HUES6 (cell line): ENCODE results near the gene HCN2.
"Not testable (repeated sequence)": the region's sequence is repeated elsewhere in the genome, so short reads cannot be mapped to it uniquely, and the experiment has no call there.

Experiments used
- H3K27ac ChIP-seq: 2 replicates; pipeline ENCODE4 v1.7.0; 2013; ENCODE audit warnings: low read depth, mild to moderate bottlenecking, low read length, inconsistent platforms
- H3K27me3 ChIP-seq: 2 replicates; pipeline ENCODE4 v1.6.1; 2013; ENCODE audit warnings: low read length; ENCODE audit not compliant: control insufficient read depth, insufficient read depth
- H3K36me3 ChIP-seq: 2 replicates; pipeline ENCODE4 v1.6.1; 2013; ENCODE audit warnings: low read length; ENCODE audit not compliant: control insufficient read depth, insufficient read depth
- H3K4me1 ChIP-seq: 2 replicates; pipeline ENCODE4 v1.6.1; 2013; ENCODE audit warnings: low read length; ENCODE audit not compliant: control insufficient read depth, insufficient read depth
- H3K4me3 ChIP-seq: 2 replicates; pipeline ENCODE4 v1.5.1; 2013; ENCODE audit warnings: low read depth, low read length
- H3K9ac ChIP-seq: one replicate; pipeline ENCODE4 v1.6.1; 2013; ENCODE audit warnings: mild to moderate bottlenecking, low read length
- H3K9me3 ChIP-seq: 2 replicates; pipeline ENCODE4 v1.6.1; 2013; ENCODE audit warnings: low read depth, low read length; ENCODE audit not compliant: control insufficient read depth, insufficient read depth

The HCN2 gene

DNA sequence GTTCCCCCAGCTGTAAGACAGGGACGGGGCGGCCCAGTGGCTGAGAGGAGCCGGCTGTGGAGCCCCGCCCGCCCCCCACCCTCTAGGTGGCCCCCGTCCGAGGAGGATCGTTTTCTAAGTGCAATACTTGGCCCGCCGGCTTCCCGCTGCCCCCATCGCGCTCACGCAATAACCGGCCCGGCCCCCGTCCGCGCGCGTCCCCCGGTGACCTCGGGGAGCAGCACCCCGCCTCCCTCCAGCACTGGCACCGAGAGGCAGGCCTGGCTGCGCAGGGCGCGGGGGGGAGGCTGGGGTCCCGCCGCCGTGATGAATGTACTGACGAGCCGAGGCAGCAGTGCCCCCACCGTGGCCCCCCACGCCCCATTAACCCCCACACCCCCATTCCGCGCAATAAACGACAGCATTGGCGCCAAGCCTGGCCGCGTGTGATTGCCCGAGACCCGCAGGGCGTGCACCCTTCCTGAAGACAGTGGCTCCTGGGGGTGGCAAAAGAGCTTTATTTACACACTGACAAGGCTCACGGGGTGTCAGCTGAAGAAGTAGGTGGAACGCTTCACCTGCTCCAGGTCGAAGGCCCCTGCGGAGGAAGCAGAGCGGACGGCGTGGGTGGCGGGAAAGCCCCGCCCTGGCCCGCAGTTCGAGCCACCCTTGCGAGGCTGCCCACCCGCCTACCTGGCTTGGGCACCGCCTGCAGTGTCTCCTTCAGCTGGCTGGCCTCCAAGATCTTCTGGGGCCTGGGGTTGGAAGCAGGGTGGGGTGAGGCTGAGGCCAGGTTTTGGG lies 27.3 kb downstream of the HCN2 start:
- no peak overlapping the region for H3K27ac ChIP-seq
- no peak overlapping the region for H3K4me3 ChIP-seq
- peaks cover 55% of the 10 kb centered on the region for H3K36me3 ChIP-seq
- H3K9ac ChIP-seq = no peak overlapping the region
- H3K27me3 ChIP-seq = no peaks in the 10 kb centered on the region
- H3K4me1 ChIP-seq = no peaks in the 10 kb centered on the region
- H3K9me3 ChIP-seq = no peaks in the 10 kb centered on the region

- Histone ChIP-seq H3K4me1 (no peaks in the 10 kb centered on the region), H3K27me3 (no peaks in the 10 kb centered on the region), H3K36me3 (peaks cover 63% of the 10 kb centered on the region), H3K9me3 (no peaks in the 10 kb centered on the region), H3K9ac (no peak overlapping the region), H3K4me3 (no peak overlapping the region), H3K27ac (no peak overlapping the region)
Observed at GRCh38 chr19:617551-618246, 28.0 kb downstream of the HCN2 start.

- Histone ChIP-seq H3K36me3 (peaks cover 68% of the 10 kb centered on the region), H3K27ac (no peak overlapping the region), H3K27me3 (no peaks in the 10 kb centered on the region), H3K4me1 (no peaks in the 10 kb centered on the region), H3K9ac (no peak overlapping the region), H3K9me3 (no peaks in the 10 kb centered on the region), H3K4me3 (no peak overlapping the region)
Observed at GRCh38 chr19:618247-618619, 28.6 kb downstream of the HCN2 start.

GRCh38 chr19:618674-619285 lies 29.1 kb downstream of the HCN2 start:
- no peak overlapping the region for H3K9ac ChIP-seq
- peaks cover 74% of the 10 kb centered on the region for H3K36me3 ChIP-seq
- no peak overlapping the region for H3K4me3 ChIP-seq
- H3K27me3 ChIP-seq = no peaks in the 10 kb centered on the region
- no peak overlapping the region for H3K27ac ChIP-seq
- H3K4me1 ChIP-seq = no peaks in the 10 kb centered on the region
- H3K9me3 ChIP-seq = no peaks in the 10 kb centered on the region

- Histone ChIP-seq H3K9ac (no peak overlapping the region), H3K27me3 (no peaks in the 10 kb centered on the region), H3K9me3 (no peaks in the 10 kb centered on the region), H3K4me3 (no peak overlapping the region), H3K27ac (no peak overlapping the region), H3K4me1 (no peaks in the 10 kb centered on the region), H3K36me3 (peaks cover 73% of the 10 kb centered on the region)
Observed at GRCh38 chr19:619286-620002, 29.8 kb downstream of the HCN2 start.

- Histone ChIP-seq H3K27me3 (no peaks in the 10 kb centered on the region), H3K4me3 (no peak overlapping the region), H3K4me1 (no peaks in the 10 kb centered on the region), H3K27ac (no peak overlapping the region), H3K9me3 (no peaks in the 10 kb centered on the region), H3K36me3 (peaks cover 75% of the 10 kb centered on the region), H3K9ac (no peak overlapping the region)
Observed at GRCh38 chr19:620166-620862, 30.6 kb downstream of the HCN2 start.

- not testable (repeated sequence) for H3K9ac ChIP-seq, H3K27ac ChIP-seq, H3K4me1 ChIP-seq, H3K9me3 ChIP-seq, H3K27me3 ChIP-seq, H3K4me3 ChIP-seq
- peaks cover 75% of the 10 kb centered on the region for H3K36me3 ChIP-seq
Observed at GRCh38 chr19:621191-621590, 31.5 kb downstream of the HCN2 start.

DNA sequence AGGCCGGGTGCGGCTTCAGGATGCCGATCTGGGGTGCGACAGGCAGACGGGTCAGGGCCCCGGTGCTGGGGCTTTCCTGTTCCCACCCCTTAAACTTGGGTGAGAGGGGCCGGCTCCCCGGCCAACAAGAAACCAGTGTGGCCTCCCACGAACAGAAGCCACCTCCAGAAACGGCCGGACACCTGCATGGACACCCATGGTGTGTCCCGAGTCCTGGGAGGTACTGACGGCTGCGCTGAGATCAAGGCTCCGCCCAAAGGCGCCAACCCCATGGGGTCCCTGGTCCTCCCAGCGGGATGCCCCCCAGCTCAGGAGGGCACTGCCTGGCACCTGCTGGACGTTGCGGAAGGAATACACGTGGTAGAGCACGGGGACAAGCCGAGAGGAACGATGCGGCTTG lies 32.1 kb downstream of the HCN2 start:
- no peak overlapping the region for H3K4me3 ChIP-seq
- H3K9me3 ChIP-seq = no peaks in the 10 kb centered on the region
- no peaks in the 10 kb centered on the region for H3K4me1 ChIP-seq
- no peak overlapping the region for H3K27ac ChIP-seq
- no peaks in the 10 kb centered on the region for H3K27me3 ChIP-seq
- peaks cover 75% of the 10 kb centered on the region for H3K36me3 ChIP-seq
- no peak overlapping the region for H3K9ac ChIP-seq

DNA sequence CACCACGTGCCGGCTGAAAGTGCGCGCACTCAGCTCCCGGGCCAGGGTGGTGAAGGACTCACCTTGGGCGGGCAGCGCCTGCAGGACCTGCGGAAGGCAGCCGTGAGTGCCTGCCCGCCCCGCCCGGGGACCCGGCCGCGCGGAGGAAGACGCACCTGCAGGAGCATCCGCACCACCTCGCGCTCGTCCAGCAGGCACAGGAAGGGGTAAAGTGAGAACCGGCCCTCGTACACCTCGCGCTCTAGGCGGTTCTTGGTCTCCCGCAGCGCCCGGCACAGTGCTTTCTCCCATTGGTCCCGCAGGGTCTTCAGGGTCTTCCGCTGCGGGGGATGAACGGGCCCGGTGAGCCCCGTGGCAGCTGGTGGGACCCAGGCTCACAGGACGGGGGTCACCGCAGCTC lies 33.0 kb downstream of the HCN2 start:
- H3K4me1 ChIP-seq = no peaks in the 10 kb centered on the region
- no peak overlapping the region for H3K4me3 ChIP-seq
- peaks cover 72% of the 10 kb centered on the region for H3K36me3 ChIP-seq
- no peaks in the 10 kb centered on the region for H3K9me3 ChIP-seq
- no peak overlapping the region for H3K9ac ChIP-seq
- no peaks in the 10 kb centered on the region for H3K27me3 ChIP-seq
- no peak overlapping the region for H3K27ac ChIP-seq

- H3K27me3 ChIP-seq = no peaks in the 10 kb centered on the region
- no peak overlapping the region for H3K27ac ChIP-seq
- H3K9me3 ChIP-seq = no peaks in the 10 kb centered on the region
- peaks cover 71% of the 10 kb centered on the region for H3K36me3 ChIP-seq
- H3K4me3 ChIP-seq = no peak overlapping the region
- no peaks in the 10 kb centered on the region for H3K4me1 ChIP-seq
- no peak overlapping the region for H3K9ac ChIP-seq
Observed at GRCh38 chr19:623175-623916, 33.7 kb downstream of the HCN2 start.
